LoVo (cell line): ENCODE results near the gene ALDH1L1.

ENCODE experiments used
- DNase-seq: peaks from one replicate; pipeline ENCODE4 v3.0.0-alpha.2; 2016; ENCODE audit warnings: low spot score

ALDH1L1 gene

DNA sequence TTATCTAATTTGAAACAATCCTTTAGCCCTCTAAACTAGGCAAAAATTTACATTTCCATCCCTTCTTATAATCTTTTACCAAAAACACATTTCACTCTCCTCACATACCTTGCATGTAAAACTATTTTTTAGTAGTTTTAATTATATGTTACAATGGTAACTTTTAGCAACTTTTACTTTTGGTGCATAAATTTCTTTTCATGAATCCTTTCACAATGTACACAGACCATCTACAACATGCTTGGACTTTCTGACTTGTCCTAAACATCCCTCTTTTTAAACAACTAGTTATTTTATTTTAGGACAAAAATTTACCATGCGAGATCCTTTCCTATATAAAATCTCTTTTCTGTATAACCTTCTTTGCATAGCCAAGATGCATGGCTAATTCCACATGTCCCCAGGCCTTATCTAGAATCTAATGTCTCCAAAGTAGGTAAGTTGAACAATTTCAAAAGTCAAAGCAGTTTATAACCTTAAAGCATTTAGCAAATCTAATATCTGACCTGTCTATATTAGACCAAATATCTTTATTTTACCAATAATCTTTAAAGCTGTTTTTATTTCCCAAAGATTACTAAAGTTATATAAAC lies 14.4 kb upstream of the ALDH1L1 start:
- no peak for DNase-seq

DNA sequence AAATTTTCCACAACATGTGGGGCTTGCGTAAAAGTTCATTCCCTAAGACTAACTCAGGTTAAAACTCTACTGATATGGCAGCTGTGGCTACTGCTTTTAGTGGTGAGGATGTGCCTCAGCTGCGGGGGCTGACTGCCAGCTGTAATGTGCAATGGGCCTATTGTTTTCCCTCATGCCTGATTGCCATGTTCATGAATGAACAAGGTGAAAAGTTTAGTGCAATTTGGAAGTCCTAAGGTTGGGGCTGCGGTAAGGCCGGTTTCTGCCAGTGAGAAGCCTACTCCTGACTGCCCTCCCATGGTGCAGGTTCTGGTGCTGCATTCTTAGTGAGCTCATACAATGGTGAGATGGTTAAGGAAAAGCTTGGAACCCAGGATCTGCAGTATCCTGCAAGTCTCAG lies 10.9 kb upstream of the ALDH1L1 start:
- DNase-seq, result no peak

DNA sequence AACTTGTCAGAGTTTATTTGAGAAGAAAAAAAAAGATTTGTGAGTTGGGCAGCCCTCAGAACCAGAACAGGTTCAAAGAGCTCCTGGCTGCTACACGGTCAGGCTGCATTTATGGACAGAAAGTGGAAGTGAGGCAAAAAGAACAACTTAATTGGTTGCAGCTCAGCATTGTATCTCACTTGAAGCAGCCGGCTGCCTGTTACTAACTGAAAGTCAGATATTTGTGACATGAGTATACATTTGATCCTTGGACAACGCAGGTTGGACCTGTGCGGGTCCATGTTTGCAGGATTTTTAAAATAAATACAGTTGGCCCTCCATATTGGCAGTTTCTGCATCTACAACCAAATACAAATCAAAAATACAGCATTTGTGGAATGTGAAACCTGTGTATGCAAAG lies 7.5 kb upstream of the ALDH1L1 start:
- no peak for DNase-seq

DNA sequence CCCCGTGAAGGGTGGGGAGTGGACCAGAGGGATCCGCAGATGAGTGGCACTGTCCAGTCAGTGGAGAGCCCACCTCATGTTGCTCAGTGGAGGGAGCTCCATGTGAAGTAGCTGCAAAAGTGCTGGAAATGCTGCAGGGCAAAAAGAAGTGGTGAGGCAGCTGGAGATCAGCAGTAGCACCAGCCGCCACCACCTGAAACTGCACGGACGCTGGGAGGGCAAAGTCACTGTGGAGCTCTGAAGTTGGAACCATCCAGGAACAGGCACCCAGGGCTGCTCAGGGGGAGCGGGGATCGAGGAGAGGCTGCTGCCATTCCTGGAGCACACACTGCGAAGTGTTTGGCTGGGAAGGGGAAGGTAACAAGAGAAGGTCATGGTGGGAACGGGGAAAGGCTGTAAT lies 6.4 kb upstream of the ALDH1L1 start:
- DNase-seq, result no peak

DNA sequence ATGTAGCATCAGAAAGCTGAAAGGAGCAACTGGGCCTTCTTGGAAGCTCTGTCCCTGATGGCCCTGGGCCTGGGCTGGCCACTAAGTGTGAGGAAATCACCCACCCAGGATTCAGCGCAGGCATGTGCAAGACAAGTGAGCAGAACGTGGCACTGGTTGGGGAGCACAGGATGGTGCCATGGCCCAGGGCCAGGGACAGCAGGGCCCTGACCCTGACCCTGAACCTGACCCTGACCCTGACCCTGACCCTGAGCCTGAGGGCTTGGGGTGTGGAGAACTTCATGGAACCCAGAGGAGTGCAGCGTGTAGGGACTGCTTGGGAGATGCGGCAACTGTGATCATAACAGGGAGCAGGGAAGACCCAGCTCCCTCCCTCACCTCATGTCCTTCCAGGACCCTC lies 5.9 kb upstream of the ALDH1L1 start:
- DNase-seq, result no peak

DNA sequence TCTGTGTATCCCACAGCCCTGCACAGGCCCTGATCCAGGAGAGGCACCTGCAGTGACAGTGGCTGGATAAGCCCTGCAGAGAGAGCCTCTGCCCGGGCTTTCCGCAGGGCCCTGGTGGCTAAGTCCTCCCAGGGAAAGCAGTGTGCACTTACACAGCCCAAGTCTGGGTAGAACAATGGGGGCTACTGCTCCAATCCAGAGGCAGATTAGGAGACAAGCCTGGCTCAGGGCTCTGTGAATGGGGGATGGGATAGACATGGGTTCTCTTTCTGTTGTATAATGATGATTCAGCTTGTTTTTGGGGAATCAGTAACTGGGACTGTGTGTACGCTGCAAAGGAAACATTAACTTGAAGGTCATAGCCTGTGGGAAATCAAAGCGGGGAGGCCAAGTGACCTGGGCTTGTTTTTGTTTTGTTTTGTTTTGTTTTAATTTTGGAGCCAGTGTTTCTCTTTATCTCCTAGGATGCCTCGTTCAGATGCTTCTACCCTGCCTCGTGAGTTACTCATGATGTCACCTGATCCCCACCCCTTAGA lies 4.1 kb upstream of the ALDH1L1 start:
- DNase-seq, result no peak

DNA sequence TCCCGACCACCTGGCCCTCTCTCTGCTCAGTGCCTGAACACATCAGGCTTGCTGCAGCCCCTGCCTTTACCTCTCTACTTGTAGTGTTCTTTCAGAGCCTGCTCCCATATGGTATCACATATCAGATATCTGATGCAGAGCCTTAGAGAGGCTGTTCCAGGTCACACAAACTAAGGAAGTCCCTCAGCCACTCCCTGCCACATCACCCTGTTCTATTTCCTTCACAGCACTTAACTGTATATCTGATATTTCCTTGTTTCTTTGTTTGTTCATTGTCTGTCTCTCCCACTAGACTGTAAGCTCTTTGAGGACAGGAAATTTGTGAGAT lies 976 bp upstream of the ALDH1L1 start:
- DNase-seq, result no peak

DNA sequence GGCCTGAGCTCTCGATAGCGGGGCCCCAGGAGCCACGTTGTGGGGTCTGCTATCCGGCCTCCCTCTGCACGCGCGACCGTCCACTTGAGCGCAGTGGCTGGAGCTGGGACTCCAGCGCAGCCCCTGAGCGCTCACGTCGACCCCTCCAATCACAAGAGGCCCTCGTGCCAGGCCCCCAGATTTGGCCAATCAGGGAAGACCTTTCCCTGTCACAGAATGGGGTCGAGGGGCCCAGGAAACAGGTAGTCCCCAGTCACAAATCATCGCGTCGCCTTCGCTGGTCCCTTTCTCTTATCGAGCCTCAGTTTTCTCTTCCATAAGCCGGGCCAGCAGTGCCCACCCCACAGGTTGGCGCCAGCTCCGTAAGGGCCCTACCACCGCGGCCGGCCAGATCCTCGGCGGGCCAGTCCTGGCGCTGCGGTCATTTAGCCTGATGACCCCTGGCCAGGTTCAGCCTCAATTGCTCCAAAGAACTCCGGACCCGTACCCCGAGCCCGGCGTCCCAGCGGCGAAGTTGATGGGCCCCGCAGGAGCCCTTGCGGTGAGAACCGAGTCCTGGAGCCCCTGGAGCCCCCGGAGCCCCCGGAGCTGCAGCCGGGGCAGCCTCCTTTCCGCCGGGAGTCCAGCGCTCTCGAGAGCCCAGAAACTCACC lies 435 bp downstream of the ALDH1L1 start:
- no peak for DNase-seq

DNA sequence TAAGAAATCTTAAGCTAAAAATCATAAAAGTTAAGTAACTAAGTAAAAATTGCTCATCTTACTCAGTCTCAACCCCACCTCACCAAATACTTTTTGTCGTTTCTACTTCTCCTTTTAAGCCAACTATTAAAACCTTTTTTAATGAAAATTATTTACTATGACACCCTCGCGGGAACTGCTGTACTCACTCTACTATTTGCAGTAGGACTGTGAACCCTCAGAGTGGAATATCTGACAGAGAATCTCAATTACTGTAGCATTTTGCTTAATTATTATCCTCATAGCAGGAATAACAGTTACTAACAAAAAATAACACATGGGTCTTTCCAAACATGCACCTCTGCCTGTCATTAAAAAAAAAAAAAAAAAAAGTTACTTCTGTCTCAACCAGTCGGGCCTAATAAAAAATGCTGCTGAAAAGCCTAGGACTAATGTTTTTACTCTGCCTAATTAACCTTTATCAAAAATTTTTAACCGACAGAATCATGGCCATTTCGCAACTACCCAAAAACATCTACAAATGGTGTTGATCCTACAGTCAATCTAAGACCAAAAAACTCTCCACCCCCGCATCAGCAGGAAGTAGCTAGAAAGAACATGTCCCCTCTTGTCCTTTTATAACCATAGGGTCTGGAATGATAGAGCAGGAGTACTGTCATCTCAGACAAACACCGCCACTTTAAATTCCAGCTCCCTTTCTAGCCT lies 10.2 kb downstream of the ALDH1L1 start:
- DNase-seq, result no peak

DNA sequence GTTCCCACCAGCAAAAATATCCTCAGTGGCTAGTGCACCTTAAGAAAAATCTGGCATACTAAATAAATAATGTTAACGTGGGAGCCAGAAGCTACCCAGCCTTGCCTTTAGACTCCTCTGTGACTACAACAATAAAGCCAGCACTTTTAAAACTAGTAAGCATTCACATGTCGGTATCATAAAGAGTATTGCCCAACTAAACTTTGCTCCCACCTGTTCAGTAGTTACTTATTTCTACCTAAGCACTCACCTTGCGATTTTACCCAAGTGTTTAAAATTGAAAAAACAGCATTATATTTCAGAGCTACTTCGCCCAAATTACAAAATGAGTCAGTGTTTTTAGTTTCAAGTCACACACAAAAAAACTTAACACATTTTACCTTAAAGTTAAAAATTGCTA lies 12.8 kb downstream of the ALDH1L1 start:
- no peak for DNase-seq

DNA sequence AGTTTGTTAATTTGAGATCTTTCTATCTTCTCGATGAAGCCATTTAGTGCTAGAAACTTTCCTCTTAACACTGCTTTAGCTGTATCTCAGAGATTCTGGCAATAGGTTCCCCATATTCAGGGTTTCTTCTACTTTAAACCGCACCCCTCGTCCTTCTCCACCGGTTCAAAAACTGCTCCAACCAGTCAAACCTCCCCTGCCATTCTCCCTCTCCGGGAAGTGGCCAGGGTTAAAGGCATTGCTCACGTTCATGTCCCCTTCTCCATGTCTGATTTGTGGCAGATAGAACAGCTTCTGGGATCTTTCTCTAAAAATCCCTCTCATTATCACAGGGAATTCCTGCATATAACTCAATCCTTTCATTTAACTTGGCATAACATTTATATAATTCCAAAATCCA lies 14.4 kb downstream of the ALDH1L1 start:
- DNase-seq, result no peak

DNA sequence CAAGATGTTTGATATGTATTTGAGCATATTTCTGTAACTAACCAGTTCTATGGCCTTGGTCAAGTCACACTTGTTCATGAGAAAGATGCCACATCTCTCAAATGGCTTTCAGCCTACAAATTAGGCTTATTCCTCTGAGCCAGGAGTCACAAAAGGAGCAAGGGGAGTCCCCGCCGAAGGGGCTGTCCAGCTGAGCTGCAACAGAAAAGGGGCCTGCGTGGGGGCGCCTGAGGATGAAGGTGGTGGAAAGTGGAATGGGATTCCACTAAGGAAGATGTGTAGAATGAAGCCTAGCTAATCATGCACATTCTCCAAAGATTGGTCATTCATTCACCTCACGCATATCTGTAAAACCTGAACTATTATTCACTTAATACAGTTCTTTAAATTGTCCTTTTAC lies 19.1 kb downstream of the ALDH1L1 start:
- DNase-seq, result no peak

DNA sequence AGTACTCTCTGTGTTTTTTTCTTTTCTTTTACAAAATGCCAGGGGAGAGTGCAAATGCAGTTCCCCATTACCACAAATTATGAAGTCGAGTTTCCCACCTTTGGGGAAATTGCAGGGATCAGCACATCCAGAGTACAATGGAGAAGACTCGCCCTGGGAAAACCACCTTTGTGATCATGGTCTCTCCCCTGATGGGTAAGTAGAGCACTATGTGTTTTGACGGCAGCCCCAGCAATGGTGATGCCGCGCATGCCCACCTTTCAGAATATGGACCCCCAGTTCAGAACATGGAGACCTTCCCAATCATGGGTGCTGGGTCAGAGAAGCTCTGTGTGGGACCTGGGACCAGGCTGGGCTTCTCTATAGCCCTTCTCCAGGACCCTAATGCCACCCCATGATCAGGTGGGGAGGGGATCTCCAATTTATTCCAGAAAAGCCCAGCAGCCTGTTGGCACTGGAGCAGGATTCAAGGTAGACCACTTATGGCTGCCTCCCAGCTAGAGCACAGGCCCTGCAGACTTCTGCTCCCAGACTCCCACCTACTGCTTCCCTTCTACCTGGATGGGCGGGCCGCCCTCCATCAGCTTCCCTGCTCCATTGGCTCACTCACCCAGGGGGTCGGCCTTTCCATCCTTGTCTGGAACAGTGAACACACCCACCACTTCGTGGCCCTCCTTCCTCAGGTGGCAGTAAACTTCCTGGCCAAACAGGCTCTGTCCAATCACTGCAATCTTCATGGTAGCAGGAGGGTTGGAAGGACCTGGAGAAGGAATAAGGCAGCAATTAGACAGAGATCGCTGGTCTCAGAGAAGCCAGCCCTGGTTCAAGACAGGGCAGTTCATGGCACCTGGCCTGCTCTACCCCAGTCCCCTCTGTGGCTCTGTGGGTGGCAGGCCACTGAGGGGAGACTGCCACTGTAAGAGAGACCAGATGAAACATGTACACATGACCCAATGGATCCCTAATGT lies 19.9 kb downstream of the ALDH1L1 start:
- DNase-seq, result no peak

DNA sequence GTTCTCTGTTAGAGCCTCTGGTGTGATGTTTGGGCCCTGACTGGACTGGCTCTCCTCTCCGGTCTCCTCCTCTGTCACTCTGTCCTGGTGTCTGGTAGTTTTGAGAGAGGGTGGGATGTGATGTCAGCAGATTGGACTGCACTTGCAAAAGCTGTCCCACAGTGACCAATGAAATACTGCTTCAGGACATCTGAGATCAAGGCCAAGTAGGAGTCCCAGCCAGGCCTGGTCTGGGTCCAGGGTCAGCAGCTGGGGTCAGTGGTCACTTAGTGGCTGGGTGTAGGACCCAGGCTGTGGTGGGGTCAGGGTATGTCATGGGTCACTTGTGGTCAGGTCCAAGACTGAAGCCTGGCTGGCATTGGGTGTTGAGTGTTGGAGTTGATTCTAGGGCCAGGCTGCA lies 20.9 kb downstream of the ALDH1L1 start:
- DNase-seq, result no peak

DNA sequence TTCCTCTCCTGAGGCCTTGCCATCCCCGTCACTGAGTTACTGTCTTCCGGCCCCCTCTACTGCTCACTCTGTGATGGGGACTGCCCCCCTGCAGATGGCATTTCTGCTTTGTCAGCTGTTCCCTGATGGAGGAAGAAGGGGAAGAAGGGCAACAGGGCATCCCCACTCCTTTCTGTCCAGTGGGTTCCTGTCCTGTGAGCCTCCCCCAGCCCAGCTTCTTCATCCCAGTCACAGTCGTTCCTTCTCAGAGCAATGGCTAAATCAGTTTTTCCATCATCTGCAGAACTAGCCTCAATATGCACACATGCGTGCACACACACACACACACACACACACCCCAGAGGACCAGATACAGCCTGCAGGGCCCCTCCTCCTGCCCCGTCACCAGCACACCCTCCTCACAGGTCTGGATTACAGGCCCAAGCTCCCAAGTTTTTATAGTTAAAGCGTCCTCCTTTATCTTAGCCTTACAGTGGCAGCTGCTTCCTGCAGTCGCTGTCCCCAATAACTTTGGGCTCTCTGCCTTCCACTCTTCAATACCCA lies 21.4 kb downstream of the ALDH1L1 start:
- DNase-seq, result no peak

DNA sequence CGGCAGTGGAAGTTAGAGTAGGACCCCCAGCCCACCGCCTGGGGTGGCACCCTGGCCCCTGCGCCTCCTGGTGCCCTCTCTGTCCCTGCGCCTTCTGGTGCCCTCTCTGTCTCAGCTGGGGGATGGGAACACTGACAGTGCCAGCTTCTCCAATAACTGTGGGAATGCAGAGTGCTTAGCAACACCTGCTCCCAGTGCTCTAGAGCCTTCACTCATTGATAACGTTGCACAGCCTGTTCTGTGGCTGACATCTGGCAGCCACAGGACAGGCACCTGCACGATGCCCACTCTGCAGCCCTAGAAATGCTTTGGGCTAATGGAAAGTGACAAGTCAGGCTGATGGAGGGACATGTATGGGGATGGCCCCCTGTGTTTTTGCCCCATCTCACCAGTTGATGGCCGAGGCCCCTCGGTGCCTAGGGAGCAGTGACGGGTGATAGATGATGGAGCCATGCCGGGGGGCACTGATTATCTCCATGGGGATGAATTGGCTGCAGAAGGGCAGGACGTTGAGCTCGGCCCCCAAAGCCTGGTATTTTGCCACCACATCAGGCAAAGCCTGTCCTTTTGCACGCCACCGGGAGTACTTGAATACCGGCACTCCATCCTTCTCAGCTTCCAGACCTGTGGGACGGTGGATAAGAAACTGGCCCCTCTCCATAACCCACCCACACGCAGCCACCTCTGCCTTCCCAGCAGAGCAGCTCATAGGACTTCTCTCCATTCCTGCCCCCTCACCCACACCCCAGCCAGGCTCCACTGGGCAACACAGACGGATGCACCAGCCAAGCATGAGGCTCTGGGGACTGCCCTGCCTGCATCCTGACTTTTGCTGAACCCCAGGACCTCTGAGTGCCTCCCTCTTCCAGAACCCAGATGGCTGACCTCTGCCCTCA lies 22.1 kb downstream of the ALDH1L1 start:
- no peak for DNase-seq

DNA sequence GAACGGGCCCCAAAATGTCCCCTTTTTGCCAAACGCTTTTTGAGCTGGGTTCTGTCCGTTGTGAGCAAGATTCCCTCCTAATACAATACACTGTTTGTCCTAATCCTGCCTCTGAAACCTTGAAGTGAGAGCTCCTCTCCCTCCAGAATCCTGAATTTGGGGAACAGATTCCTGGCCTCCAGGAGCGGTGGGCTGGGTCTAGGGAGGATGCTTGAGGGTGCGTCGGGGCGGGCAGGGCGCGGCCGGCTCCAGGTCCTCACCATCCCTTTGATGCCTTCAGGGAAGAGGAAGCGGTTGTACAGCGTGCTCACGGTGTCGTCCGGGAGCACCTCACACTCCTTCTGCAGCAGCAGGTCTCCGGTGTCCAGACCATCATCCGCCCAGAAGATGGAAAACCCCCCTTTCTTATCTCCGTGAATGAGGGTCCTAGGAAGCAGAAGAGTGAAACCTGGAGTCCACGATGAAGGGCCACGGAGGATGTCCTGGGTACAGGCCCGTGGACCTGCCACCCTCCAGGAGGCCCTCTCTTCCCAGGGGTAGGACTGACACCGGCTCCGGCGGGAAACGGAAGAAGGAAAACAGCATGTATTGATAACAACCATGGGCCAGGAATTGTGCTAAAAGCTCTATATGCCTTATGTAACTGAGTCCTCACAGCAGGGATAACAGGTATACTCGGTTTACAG lies 23.2 kb downstream of the ALDH1L1 start:
- no peak for DNase-seq

DNA sequence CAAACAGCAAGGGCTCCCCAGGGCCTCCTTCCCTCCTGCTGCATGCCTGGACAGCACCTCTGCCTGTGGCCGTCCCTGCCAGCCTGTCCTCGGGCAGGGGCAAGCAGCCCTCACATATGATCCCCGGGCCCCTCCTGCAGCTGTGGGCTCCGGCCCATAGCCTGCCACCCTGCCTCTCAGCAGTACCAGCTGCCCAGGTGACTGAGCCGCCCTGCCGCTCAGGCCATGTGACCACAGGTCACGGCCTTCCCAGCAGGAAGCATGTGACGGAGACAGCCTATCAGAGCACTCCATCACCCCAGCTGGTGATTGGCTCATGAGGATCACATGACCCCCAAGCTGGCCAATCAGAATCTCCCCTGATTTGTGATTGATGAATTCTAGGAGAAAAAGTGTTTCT lies 23.9 kb downstream of the ALDH1L1 start:
- no peak for DNase-seq

DNA sequence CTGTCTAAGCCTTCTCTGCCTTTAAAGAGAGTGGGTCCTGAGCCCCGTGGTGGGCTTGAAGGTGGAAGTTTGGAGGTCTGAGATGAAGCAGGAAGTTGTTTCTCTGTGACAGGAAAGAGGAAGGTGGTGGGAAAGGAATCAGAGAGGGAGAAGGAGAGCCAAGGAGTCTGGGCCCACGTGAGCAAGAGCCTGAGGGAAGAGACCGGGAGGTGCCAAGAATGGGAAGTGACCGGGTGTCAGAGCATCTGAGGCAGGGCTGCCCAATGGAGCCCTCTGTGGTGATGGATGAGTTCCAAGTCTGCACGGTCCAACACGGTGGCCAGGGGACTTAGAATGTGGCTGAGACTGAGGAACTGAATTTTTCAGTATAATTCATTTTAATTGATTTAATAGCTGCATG lies 24.6 kb downstream of the ALDH1L1 start:
- DNase-seq, result no peak

DNA sequence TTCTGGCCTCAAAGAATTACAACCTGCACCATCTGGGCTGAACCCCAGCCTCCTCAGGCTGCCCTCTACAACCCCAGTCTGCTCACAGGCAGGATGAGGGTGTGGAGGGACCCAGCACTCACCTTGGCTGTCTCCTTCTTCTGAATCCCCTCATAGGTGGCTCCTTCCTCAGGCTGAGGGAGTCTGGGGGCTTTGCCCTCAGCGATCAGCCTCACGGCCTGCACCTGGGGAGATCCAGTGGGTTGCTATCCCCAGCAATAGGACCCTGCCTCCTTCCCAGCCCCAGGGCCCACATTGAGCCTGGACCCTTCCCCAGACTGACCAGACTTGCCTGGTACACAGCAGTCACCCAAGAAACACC lies 25.1 kb downstream of the ALDH1L1 start:
- DNase-seq, result no peak
